ENCODE data around the gene SETD9.

Gene SETD9

GRCh38 chr5:56941981-56942380, 32.6 kb downstream of the SETD9 start:
- TF ChIP-seq CTCF (IDR thresholded peaks at IDR 0.05; ENCODE audit: unreplicated experiment in 3 of 3) = no peak
- peaks cover 11% of the 10 kb centered on the region for H3K4me1 Mint-ChIP-seq

DNA sequence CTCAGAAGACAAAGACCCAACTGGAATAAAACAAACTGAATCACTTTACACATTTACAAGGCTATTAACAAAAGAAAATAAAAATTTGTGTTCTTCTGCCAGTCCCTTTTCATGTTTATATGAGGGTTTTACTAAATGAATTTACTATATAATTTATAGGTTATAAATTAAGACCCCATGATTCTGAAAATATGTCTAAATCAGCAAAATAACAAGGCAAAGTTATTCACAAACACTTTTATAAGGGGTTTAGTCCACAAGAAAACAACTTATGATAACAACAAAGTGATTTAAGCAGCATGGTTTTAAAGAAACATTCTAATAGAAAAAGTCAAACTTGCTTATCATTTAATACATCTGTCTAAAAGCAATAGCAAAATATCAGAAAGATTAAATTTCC, 37.7 kb downstream of the SETD9 start:
- Mint-ChIP-seq H3K36me3 (ENCODE audit: low read depth) (peaks cover 41% of the 10 kb centered on the region), H3K9me3 (no peaks in the 10 kb centered on the region), H3K4me3 (no peak overlapping the region), H3K4me1 (peaks cover 10% of the 10 kb centered on the region), H3K27ac (no peak overlapping the region), H3K27me3 (ENCODE audit: low read depth) (no peaks in the 10 kb centered on the region)
- no peak for TF ChIP-seq CTCF (IDR thresholded peaks at IDR 0.05; ENCODE audit: unreplicated experiment in 3 of 3)

More at GRCh38 chr5:56941981-56942380, 32.6 kb downstream of the SETD9 start:
- H3K27me3 Mint-ChIP-seq (ENCODE audit: low read depth) = no peaks in the 10 kb centered on the region
- no peaks in the 10 kb centered on the region for H3K9me3 Mint-ChIP-seq
- H3K4me3 Mint-ChIP-seq = no peak overlapping the region
- peaks cover 83% of the 10 kb centered on the region for H3K36me3 Mint-ChIP-seq (ENCODE audit: low read depth)
- no peak overlapping the region for H3K27ac Mint-ChIP-seq

DNA sequence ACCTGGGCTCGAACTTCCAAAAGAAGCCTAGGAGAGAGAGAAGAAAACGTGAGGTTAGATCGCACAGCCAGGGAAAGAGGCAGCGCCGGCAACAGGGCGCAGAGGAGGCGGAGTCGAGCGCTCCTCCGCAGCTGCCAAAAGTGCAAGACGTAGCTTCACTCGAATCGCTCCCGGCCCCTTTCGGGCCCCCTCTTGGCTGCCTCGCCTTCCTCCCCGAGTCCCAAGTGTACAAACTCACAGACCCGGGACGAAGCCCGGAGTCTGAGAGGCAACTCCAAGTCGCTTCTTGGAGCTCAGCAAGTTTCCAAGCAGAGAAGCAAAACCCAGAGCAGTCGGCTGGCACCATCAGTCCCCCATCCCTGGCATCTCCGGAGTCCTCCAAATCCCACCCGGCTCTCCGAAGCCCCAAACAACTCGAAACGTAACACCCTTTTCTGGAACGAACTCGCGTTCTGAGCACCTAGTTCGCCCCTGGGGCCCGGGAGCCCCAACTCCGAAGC, 41.3 kb downstream of the SETD9 start:
- H3K27ac Mint-ChIP-seq = peak overlapping the region; percentile 99
- TF ChIP-seq CTCF (IDR thresholded peaks at IDR 0.05; ENCODE audit: unreplicated experiment in 3 of 3) = no peak
- peak overlapping the region; percentile 96 to 99 (median 98) for H3K4me3 Mint-ChIP-seq
- peaks cover 13% of the 10 kb centered on the region for H3K36me3 Mint-ChIP-seq (ENCODE audit: low read depth)
- H3K9me3 Mint-ChIP-seq = no peaks in the 10 kb centered on the region
- H3K27me3 Mint-ChIP-seq (ENCODE audit: low read depth) = no peaks in the 10 kb centered on the region
- H3K4me1 Mint-ChIP-seq = peaks cover 11% of the 10 kb centered on the region

GRCh38 chr5:56951126-56951945, 41.9 kb downstream of the SETD9 start:
- Mint-ChIP-seq H3K9me3 (no peaks in the 10 kb centered on the region), H3K36me3 (ENCODE audit: low read depth) (peaks cover 7% of the 10 kb centered on the region), H3K27me3 (ENCODE audit: low read depth) (no peaks in the 10 kb centered on the region), H3K27ac (peak overlapping the region; percentile 99), H3K4me1 (peaks cover 11% of the 10 kb centered on the region), H3K4me3 (peak overlapping the region; percentile 96 to 99 (median 98))
- peak in 2 of 3 experiments; percentile 14 for TF ChIP-seq CTCF (IDR thresholded peaks at IDR 0.05; ENCODE audit: unreplicated experiment in 3 of 3)

DNA sequence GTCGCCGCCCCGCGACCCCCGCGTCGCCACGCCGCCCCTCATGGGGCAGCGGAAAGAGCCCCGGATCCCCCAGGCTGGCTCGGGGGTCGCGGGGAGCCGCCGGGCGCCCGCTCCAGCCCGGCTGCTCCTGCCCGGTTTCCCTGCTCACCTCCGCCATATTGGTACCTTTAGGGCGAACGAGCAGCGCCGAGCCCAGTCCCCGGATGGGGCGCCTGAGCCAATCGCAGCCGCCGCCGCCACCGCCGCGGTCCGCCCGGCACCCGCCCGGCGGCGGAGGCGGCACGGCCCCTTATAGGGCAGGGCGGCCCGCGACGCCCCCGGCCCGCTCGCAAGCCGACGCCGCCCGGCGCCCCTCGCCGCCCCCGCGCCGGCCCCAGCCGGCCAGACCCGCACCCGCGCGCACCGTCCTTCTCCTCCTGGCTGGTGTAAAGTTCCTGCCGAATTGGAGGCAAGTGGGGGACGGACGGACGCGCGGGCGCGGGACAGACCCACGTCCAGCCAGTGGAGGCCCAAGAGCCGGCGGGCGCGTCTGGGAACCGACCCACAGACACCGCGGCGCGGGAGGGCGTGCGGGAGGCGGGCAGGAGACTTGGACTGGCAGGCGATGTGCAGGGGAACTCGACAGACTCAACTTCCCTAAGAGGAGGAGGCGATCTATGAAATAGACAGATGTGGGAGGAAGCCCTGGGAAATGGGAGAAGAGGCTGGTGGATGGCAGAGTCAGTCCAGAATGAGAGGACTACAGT, 42.7 kb downstream of the SETD9 start, which contains the start of gene MIER3:
Gene MIER3 (minus strand): TSS at position 178 of the 746 bp plus-strand sequence. CDS start 21 bp downstream, at position 157.
- Mint-ChIP-seq H3K9me3 (no peaks in the 10 kb centered on the region), H3K27ac (peak within 1 kb of the TSS; percentile 99), H3K4me3 (peak within 1 kb of the TSS; percentile 96 to 99 (median 98))

More for the DNA sequence above, 42.7 kb downstream of the SETD9 start, which contains the start of gene MIER3:
- no peak for TF ChIP-seq CTCF (IDR thresholded peaks at IDR 0.05; ENCODE audit: unreplicated experiment in 3 of 3)
- Mint-ChIP-seq H3K27me3 (ENCODE audit: low read depth) (no peaks in the 10 kb centered on the region), H3K36me3 (ENCODE audit: low read depth) (peaks cover 3% of the 10 kb centered on the region), H3K4me1 (peaks cover 11% of the 10 kb centered on the region)

Data from nephron (organoid).